Mononuclear cell (primary cell): ENCODE measurements around the gene UBN2. TPM values are rescaled to one million over a fixed set of nuclear protein-coding genes. Genes with fewer than 3 reads are reported as not detected.

ENCODE experiments used
- H3K27me3 ChIP-seq: 2 replicates; pipeline ENCODE4 v1.6.0; 2011; ENCODE audit warnings: low read length, control low read depth; ENCODE audit not compliant: insufficient read depth
- H3K4me1 ChIP-seq: 2 replicates; pipeline ENCODE4 v1.5.1; 2011; ENCODE audit warnings: mild to moderate bottlenecking, low read length, control low read depth; ENCODE audit not compliant: insufficient read depth
- H3K4me3 ChIP-seq: 2 replicates; pipeline ENCODE4 v1.5.1; 2011; ENCODE audit warnings: mild to moderate bottlenecking, low read length, moderate library complexity
- H3K9me3 ChIP-seq: 2 replicates; pipeline ENCODE4 v1.5.1; 2011; ENCODE audit warnings: low read depth, mild to moderate bottlenecking, control low read depth, low read length
- total RNA-seq: library from RNA; depleted of rRNA; stranded (reverse); fragments of >200 nt; gene quantifications from one replicate; pipeline ENCODE4 v1.2.3, GENCODE V29; 2012

Gene UBN2
- total RNA-seq, 1 donor = 6.0 TPM

DNA sequence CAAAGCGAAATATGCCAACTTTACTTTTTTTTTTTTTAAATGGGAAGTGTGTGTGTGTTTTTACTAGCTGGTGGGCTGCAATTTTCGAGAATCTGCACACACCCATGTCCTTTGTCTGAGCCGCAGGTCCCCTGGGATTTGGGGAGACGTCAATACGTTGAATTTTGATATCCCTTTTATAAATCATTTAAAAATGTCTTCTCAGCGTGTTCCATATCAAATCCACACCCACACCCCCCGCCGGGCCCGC is 109.7 kb downstream of the UBN2 start:
- Histone ChIP-seq H3K4me1 (peaks cover 26% of the 10 kb centered on the region), H3K9me3 (no peaks in the 10 kb centered on the region), H3K27me3 (no peaks in the 10 kb centered on the region), H3K4me3 (peak overlapping the region; percentile 95)

DNA sequence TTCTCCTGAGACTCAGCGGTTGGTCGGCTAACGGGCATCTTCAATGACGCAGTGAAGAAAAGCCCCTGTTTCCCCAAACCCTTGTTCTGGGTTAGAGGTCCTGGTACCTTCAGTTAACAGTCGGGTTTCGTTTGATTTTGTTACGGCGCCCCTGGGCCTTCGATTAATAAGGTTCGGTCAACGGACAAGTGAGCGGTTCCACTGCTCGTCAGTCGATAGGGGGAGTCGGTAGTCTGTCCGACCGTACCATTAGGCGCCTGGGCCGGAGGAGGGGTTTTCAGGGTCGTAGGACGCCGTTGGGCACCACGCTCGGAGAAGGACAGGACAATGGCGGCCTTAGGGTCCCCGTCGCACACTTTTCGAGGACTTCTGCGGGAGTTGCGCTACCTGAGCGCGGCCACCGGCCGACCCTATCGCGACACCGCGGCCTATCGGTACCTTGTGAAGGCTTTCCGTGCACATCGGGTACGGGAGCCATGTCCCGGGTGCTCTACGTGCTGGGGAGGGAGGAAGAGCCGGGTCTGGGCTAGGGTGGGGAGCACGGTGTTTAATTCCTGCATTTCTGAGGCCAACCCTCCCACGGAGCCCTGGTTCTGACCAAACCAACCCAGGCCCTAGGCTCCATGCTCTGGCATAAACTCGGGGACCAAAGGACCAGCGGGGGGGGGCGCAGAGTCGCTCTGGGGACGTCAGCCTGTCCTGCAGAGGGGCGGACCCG is 110.2 kb downstream of the UBN2 start, which contains the start of gene FMC1:
Gene FMC1, plus strand, starts transcription at position 280 of the 718 bp plus-strand sequence. Its CDS starts 48 bp downstream, at position 328.
- Histone ChIP-seq H3K9me3 (no peaks in the 10 kb centered on the region), H3K4me3 (peak within 1 kb of the TSS; percentile 95), H3K27me3 (no peaks in the 10 kb centered on the region), H3K4me1 (peaks cover 26% of the 10 kb centered on the region)

DNA sequence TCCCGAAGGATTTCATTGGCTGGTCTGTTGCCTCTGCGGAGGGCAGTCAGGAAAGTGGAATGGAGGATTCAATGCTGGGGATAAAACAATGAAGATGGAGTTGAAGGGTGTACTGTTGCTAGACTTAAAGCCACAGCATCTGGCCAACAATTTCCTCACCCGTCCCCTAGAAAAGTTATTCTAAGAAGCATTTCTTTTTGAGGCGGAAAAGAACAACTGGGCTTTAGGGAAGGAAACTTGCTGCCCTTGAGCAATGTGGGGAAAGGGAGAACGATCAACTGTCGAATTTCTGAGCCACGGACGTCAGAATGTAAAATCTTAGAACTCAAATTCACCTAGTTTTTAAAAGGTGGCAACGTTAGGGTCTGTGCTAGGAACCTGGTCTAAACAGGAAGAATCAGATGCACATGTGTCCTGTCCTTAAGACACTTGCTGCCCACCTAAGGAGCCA is 110.8 kb downstream of the UBN2 start:
- H3K27me3 ChIP-seq = no peaks in the 10 kb centered on the region
- no peaks in the 10 kb centered on the region for H3K9me3 ChIP-seq
- peak overlapping the region; percentile 95 for H3K4me3 ChIP-seq
- H3K4me1 ChIP-seq = peaks cover 26% of the 10 kb centered on the region

DNA sequence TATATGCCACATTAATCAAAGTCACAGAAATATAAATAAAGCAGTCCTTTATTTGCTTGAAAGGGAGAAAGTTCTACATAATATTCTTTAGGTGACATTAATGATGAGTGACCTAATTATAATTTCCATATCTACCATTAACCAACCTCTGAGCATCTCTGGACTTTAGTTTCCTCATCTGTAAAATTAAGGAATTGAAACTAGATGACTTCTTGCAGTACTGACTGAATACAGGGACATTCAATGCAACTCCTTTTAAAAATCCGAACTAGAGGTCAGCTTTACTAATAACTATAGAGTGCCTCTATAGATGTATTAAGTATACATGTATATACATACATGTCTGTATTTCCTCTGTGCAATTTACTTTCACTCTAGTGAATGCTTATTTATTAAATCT is 114.0 kb downstream of the UBN2 start:
- H3K27me3 ChIP-seq = no peaks in the 10 kb centered on the region
- no peaks in the 10 kb centered on the region for H3K9me3 ChIP-seq
- no peak overlapping the region for H3K4me3 ChIP-seq
- H3K4me1 ChIP-seq = peaks cover 18% of the 10 kb centered on the region

DNA sequence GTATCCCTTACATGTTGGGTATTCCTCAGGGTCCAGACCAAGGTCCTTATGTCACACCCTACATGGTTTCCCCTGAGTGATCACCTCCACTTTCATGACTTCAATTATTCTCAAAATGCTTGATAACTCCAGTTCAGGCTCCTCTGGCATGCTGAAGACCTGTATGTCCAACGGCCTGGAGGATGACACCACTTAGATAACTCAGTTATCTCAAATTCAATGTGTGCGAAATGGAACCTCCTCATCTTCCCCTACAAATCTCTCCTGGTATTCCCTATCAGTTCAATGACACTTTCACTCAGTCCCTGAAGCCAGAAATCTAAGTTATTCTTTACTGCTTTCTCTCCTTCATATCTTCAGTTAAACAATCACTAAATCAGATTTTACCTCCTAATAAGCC is 120.0 kb downstream of the UBN2 start:
- H3K9me3 ChIP-seq = no peaks in the 10 kb centered on the region
- no peak overlapping the region for H3K4me3 ChIP-seq
- H3K4me1 ChIP-seq = peaks cover 14% of the 10 kb centered on the region
- no peaks in the 10 kb centered on the region for H3K27me3 ChIP-seq

DNA sequence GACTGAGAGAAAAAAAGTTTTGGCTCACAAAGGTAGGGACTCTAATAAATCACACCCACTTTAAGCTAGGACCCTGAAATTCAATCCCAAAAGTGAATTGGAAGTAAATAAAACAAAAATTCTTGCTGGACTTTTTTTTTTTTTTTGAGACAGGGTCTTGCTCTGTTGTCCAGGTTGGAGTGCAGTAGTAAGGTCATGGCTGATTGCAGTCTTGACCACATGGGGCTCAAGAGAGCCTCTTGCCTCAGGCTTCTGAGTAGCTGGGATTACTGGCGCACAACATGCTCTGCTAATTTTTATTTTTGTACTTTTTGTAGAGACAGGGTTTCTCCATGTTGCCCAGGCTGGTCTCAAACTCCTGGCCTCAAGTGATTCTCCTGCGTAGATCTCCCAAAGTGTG is 123.7 kb downstream of the UBN2 start:
- H3K4me3 ChIP-seq = no peak overlapping the region
- H3K4me1 ChIP-seq = peaks cover 19% of the 10 kb centered on the region
- no peaks in the 10 kb centered on the region for H3K9me3 ChIP-seq
- no peaks in the 10 kb centered on the region for H3K27me3 ChIP-seq

DNA sequence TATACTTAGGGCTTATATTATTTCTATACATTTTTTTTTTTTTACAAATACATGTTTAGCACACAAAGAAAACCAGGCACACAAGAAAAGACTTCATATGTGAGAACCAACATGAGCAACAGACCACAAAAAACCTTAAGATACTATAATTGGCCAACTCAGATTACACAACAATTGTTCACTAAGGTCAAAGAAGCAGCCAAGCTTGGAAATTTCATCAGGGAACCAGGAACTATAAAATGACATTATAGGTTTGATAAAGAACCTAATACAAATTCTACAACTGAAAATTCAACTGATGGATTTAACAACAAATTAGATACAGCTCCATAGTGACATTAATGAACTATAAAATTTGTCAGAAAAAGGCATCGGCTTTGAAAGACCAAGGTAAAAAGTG is 124.3 kb downstream of the UBN2 start:
- no peaks in the 10 kb centered on the region for H3K9me3 ChIP-seq
- no peak overlapping the region for H3K4me3 ChIP-seq
- H3K27me3 ChIP-seq = no peaks in the 10 kb centered on the region
- H3K4me1 ChIP-seq = peaks cover 19% of the 10 kb centered on the region

Other genes with a start within 250 kb of the UBN2 start
- 0.10 TPM for gene KIAA1549, start 249.8 kb upstream of the UBN2 start, total RNA-seq
- gene ZC3HAV1L, start 195.2 kb upstream of the UBN2 start, total RNA-seq = 1.4 TPM
- 122 TPM for gene ZC3HAV1, start 121.5 kb upstream of the UBN2 start, total RNA-seq
- gene FMC1, start 110.1 kb downstream of the UBN2 start, total RNA-seq = 2.2 TPM
- gene LUC7L2, start 128.7 kb downstream of the UBN2 start, total RNA-seq = 105 TPM